ENCODE data around the gene IDNK.

GRCh38 chr9:83649080-83649479 is 26.1 kb downstream of the IDNK start:
- TF ChIP-seq CTCF (IDR thresholded peaks at IDR 0.05; ENCODE audit: poor library complexity) (peak; percentile 68), EZH2 (IDR thresholded peaks at IDR 0.05; ENCODE audit: borderline replicate concordance) (no peak)
